Hepatocyte (in vitro differentiated cells): ENCODE data around the gene CKLF.

Source experiments
- CTCF ChIP-seq: fragments of 200-600 bp; sonication (generic); IDR thresholded peaks from 2 replicates; pipeline ENCODE4 v1.5.1; 2016; ENCODE audit warnings: antibody characterized with exemption, mild to moderate bottlenecking; ENCODE audit not compliant: poor library complexity
- EZH2 ChIP-seq: fragments of 200-600 bp; sonication (generic); IDR thresholded peaks from 2 replicates; pipeline ENCODE4 v1.6.1; 2016; ENCODE audit warnings: antibody characterized with exemption, mild to moderate bottlenecking, borderline replicate concordance
- EZH2phosphoT487 ChIP-seq: fragments of 200-600 bp; sonication (generic); IDR thresholded peaks from one replicate; pipeline ENCODE4 v1.6.1; 2018; ENCODE audit warnings: antibody characterized with exemption, mild to moderate bottlenecking, low read depth, moderate library complexity; ENCODE audit not compliant: unreplicated experiment, severe bottlenecking

DNA sequence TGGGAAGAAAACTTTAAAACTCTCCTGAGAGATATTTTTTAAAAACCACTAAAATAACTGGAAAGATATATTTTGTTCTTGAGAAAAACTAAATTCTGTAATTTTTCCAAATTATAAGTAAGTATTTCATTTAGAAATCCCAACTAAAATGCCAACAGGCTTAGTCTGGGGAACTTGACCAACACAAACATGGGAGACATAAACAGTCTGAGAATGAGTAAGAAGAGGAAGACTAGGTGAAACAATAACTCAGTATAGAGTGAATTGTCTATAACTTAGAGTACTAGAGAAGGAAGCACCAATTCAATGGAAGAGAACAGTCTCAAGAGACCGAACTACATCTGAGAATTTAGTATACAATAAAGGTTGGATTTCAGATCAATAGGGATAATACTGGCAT is 16.8 kb downstream of the CKLF start:
- TF ChIP-seq CTCF (no peak), EZH2phosphoT487 (no peak), EZH2 (no peak)
